SIG-M5 treated with dmso at 0.1 percent for 504 hours (cell line): ENCODE results near the gene CPT1C.
"Not testable (repeated sequence)": the region's sequence is repeated elsewhere in the genome, so short reads cannot be mapped to it uniquely, and the experiment has no call there.

Source experiments
- DNase-seq: peaks from one replicate; lab custom pipeline; 2025; ENCODE audit not compliant: unreplicated experiment; lab: John Stamatoyannopoulos, UW

CPT1C gene

DNA sequence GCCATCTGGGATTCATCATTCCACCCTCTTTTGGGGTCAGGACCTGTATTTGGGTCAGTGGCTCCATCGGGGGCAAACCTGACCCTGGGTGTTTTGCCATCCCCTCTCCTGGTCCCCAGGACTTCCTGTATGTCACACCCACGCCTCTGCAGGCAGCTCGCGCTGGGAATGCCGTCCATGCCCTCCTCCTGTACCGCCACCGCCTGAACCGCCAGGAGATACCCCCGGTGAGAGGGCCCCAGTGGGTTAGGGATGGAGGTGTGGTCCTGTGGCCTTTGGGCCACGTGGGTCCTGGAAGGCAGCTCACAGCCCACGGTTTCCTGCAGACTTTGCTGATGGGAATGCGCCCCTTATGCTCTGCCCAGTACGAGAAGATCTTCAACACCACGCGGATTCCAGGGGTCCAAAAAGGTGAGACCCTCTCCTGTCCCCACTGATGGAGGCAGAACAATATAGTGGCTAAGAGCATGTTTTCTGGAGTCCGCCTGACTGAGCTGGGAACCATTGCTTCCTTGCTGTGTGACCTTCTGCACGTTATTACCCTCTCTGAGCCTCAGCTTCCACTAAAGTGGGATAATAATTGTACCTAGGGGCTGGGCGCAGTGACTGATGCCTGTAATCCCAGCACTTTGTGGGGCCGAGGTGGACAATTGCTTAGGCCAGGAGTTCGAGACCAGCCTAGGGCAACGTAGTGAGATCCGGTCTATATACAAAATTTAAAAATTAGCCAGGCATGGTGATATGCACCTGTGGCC lies 14.1 kb downstream of the CPT1C start:
- no peak for DNase-seq

DNA sequence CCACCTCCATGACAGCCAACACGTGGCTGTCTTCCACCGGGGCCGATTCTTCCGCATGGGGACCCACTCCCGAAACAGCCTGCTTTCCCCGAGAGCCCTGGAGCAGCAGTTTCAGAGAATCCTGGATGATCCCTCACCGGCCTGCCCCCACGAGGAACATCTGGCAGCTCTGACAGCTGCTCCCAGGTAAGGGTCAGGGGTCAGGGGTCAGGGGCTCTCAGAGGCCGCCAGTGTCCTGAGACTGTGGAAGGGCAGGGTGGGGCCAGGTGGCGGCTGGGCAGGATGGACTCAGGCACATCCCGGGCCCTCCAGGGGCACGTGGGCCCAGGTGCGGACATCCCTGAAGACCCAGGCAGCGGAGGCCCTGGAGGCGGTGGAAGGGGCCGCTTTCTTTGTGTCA lies 15.0 kb downstream of the CPT1C start:
- DNase-seq = no peak

DNA sequence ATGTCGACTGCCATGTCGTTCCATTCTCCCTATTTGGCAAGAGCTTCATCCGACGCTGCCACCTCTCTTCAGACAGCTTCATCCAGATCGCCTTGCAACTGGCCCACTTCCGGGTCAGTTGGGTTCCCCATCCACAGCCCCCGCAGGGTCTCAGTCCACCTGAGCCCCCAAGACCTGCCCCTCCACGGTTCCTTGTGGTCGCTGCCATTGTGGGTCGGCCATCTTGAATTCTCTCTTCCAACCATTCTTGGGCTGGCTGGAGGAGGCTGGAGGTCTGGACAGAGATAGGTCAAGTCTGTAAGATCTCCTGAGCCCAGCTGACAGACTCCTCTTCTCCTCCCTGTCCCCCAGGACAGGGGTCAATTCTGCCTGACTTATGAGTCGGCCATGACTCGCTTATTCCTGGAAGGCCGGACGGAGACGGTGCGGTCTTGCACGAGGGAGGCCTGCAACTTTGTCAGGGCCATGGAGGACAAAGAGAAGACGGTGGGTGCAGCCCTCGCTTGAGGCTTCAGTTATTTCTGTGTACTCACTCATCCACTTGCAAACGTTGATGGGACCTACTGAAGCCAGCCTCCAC lies 19.5 kb downstream of the CPT1C start:
- no peak for DNase-seq

DNA sequence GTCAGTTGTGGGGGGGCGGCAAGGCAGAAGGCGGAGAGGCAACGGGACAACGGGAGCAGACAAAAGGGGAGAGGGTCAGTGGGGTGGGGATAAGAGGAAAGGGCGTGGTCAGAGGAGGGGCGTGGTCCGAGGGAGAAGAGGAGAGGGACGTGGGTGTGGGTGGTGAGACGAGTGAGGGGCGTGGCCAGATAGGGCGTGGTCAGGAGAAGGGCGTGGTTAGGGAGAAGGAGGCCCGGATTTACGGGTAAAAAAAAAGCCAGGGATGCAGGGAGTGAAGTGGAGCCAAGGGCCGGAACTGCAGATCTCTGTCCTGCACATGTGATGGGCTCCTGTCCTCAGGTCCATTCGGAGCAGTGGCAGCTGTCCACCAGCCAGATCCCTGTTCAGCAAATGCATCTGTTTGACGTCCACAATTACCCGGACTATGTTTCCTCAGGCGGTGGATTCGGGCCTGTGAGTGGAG lies 21.5 kb downstream of the CPT1C start:
- DNase-seq = peak; percentile 42

DNA sequence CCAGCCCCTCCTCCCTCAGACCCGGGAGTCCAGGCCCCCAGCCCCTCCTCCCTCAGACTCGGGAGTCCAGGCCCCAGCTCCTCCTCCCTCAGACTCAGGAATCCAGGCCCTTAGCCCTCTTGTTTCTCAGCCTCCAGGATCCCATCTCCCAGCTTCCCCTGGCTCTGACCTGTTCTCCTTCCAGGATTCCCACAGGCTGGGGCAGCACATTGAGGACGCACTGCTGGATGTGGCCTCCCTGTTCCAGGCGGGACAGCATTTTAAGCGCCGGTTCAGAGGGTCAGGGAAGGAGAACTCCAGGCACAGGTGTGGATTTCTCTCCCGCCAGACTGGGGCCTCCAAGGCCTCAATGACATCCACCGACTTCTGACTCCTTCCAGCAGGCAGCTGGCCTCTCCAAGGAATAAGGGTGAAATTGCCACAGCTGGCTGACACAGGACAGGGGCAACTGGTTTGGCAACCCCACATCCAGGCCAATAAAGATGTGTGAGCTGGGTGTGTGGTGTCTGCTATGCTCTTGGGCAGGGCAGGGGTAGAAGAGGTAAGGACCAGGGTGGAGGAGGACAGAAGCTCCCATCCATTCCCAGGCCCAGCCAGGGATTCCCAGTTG lies 22.4 kb downstream of the CPT1C start:
- peak; percentile 22 for DNase-seq

DNA sequence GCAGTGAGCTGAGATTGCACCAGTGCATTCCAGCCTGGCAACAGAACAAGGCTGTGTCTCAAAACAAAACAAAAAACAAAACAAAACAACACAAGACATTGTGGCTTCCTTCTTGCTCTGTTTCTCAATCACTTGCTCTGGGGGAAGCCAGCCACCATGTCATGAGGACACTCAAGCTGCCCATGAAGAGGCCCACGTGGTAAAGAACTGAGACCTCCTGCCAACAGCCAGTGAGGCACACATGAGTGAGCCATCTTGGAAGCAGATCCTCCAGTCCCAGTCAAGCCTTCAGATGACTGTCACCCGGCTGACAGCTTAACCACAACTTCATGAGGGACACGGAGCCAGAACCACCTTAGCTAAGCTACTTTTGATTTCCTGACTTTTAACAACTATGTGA lies 25.2 kb downstream of the CPT1C start:
- DNase-seq = no peak

DNA sequence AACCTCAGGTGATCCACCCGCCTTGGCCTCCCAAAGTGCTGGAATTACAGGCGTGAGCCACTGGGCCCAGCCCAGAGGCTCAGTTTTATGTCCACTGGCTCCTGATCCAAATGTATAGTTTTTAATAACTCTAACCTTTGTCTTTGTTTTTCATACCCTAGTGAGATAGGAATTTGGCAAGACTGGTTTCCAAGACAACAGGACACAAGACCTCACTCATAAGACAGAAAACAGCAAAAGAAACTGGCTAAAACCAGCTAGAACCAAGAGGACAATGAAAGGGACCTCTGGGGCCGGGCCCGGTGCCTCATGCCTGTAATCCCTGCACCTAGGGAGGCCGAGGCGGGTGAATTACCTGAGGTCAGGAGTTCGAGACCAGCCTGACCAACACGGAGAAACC lies 27.6 kb downstream of the CPT1C start:
- DNase-seq = no peak

DNA sequence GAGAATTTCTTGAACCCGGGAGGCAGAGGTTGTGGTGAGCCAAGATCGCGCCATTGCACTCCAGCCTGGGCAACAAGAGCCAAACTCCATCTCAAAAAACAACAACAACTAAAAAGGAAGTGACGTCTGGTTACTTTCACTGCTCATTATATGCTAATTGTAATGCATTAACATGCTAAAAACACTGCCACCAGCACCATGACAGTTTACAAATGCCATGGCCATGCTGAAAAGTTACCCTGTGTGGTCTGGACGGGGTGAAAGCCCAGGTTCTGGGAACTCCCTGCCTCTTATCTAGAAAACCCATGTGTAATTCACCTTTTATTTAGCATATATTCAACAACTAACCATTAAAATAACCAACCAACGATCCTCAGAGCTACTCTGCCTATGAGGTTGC lies 28.1 kb downstream of the CPT1C start:
- DNase-seq = no peak

DNA sequence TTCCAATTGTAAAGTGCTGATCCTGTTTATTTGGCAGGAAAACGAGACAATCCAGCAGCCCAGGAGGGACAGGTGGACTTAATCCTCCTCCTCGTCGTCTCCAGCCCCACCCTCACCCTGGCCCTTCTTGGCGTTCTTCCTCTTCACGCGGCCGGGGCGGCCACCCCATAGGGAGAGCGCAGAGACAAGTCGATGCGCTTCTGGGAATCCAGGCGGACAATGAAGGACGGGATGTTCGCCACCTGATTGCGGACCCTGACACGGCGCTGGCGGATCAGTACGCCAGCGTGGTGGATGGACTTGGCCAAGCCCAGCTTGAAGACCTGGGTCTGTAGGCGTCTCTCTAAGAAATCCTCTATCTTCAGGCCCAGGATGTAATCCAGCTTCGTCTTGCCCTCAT lies 28.5 kb downstream of the CPT1C start:
- not testable (repeated sequence) for DNase-seq

DNA sequence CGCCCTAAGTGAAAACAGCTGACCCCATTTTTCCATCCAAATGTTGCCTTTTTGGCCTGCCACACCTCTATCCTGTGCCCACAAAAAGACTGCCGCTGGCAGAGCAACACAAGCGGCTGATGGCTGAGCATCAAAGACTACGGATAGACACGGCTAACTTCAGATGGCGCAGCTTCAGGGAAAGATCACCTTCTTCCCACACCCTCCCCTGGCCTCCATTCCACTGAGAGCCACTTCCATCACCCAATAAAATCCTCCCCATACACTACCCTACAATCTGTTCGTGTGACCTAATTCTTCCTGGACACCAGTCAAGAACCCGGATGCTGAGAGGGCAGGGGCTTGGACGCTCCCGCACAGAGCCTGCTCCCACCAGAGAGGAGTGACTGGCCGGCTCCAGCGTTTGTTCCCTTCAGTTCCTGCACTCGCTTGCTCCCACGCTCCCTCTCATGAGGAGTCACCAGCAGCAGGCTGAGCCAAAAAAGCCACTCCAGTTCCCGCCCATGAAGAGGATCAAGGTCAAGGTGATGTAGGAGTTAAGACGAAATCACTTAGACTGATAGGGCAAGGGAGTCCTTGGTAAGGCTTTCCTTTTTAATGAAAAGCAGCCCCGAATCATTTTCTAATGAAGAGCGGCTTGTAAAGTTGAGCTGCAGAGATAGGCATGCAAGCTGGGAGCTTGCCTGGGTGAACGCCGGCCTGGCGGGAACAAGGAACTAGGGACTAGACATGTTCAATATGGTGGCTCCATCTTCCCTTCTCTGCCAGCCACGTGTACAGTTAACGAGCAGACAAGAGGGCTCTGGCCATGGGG lies 36.5 kb downstream of the CPT1C start:
- no peak for DNase-seq

DNA sequence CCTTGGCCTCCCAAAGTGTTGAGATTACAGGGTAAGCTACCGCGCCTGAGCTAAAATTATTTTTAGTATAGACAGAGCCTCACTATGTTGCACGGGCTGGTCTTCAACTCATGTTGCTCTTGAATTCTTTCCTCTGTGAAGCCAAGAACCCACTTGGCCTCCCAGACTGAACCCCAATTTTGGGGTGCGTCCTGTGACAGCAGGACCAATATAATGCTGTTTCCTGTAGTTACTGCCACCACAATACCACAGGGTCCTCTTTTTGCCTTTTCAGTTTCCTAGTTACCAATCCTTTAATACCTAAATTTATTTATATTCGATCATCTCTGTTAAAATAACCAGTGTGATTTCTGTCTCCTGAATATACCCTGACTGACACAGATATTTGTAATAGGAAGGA lies 39.2 kb downstream of the CPT1C start:
- no peak for DNase-seq

DNA sequence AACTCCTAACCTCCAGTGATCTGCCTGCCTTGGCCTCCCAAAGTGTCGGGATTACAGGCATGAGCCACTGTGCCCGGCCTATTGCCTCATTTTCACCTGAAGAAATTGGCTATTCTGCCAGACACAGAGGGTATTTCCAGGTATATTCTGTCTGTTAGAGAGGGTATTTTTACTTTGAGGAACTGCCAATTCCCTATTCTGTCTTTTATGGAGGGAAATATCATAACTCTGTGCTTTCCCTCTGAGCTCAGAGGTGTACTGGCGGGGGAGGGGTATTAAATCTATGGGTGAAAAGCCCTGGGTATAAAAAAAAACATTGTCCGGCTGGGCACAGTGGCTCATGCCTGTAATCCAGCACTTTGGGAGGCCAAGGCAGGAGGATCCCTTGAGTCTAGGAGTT lies 47.4 kb downstream of the CPT1C start:
- no peak for DNase-seq

DNA sequence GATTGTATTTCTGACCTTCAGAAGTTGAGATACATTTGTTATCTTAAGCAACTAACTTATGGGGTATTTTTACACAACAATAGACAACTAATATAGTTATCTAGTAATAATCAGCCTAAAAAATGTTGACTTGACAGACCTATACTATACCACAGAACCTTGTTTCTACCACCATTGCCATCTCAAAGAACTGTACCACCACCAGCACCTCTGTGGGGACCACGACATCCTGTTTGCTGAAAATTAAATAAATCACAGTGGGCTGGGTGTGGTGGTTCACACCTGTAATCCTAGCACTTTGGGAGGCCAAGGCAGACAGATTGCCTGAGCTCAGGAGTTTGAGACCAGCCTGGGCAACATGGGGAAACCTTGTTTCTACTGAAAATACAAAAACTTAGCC lies 48.2 kb downstream of the CPT1C start:
- DNase-seq = no peak

DNA sequence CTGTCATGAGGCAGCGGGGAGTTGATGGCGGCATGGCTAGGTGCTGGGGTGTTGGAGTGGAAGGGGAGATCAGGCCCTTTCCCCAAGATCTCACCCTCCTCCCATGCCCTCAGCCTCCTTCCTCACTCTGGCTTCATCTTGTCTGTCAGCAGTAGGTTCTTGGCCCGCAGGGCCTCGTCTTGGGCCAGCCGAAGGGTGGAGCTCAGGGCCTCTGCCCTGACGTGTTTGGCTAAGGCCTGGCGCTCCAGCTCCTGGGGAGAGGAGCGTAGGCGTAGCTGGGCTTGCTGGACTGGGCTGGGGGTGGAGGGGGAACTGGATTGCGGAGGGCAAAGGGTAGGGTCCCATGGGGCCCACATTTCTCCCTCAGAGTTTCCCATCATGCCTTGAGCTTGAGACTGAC lies 49.0 kb downstream of the CPT1C start:
- no peak for DNase-seq

DNA sequence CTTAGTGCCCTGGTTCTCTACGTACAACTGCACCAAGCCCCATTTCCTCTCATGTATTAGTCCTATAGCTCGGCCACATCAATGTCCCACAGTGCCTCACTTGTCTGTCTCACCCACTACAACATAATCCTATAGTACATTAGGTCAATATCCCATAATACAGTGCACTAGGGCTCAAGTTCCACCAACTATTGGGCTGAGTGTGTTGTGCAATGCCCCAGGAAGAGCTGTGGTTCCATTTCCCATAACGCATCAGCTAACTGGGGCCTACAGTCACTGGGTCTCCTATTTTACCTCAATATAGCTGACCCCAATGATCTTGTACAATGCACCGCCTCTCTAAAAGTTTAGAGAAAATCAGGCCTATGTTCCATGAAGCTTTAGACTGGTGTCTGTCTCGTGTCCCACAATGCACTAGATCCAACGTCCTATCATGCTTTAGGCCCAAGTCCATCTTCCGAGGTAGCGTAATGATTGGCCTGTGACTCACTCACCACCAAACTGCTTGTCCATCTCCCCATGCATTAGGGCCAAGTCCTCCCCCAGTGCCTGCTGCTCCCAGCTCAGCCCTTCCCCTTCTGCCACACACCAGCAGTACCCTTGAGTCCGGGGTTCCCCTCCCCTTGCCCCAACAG lies 50.4 kb downstream of the CPT1C start:
- DNase-seq = peak; percentile 27

DNA sequence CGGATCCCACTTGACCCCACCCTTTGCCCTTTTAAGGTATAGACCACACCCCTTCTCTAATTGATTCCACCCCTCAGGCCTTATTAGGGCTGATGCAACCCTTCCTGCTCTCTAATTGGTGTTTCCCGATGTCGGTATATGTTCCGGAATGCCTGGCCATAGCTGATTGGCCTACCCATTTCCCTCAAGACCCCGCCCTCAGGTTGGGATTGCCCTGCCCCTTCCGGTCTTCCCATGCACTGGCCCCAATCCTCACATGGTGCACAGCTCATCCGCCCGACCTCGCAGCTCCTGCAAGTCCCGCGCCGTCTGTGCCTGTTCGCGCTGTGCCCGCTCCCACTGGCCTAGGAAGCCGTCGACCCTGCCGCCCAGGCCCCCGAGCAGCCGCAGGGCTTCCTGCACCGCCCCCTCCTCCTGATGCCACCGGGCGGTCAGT lies 54.0 kb downstream of the CPT1C start:
- no peak for DNase-seq

DNA sequence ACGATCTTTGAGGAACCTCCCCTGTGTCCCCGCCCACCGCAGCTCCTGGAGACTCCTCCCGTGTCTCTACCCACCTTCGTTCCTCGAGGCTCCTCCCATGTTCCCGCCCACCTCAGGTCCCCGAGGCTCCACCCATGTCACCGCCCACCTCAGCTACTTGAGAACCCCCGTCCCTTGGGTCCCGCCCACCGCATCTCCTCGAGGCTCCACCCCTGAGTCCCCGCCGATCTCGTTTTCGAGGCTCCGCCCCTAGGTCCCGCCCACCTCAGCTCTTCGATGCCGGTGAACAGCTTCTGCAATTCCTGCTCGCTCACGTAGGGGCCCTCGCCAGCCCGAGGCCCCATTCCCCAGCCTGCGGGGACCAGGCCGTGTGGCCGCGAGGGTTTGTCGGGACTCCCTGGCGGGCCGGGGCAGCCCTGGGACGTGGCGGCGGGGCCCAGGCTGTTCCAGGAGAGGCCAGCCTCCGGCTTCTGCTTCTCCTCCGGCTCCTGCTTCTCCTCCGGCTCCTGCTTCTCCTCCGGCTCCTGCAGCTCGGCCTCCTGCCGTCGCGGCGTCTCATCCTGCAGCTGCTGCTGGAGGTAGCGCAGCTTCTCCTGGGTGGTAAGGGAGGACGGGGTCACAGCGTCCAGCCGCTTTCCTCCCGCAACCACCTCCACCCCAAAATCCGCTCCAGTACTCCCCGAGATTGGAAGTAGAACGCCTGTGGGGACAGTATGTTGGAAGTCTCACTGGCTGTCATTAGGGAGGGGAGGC lies 55.5 kb downstream of the CPT1C start:
- no peak for DNase-seq

DNA sequence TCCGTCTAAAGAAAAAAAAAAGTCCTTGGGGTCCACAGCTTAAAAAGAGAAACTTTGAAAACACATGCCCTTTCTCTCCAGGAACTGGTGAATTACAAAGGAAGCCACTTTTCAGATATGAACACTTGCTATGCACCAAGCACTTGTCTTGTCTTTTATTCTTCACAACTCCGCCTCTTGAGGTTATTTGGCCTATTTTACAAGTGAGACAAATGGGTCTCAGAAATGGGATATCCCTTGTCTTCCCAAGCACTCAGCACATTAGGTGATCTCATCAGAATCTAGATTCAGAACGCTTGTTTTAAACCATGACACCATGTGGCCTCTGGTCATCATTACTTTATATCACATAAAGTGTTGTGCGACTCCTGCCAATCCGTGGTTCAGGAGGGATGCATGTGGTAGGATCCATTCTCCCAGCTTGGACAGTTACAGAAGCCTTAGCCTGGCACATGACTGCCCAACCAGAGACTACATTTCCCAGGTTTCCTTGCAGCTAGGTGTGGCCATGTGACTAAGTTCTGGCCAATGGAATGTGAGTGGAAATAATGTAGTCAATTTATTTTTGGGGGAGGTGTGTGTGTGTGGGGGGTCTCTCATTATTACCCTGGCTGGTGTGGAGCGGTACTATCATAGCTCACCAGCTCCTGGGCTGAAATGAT lies 58.3 kb downstream of the CPT1C start:
- no peak for DNase-seq

DNA sequence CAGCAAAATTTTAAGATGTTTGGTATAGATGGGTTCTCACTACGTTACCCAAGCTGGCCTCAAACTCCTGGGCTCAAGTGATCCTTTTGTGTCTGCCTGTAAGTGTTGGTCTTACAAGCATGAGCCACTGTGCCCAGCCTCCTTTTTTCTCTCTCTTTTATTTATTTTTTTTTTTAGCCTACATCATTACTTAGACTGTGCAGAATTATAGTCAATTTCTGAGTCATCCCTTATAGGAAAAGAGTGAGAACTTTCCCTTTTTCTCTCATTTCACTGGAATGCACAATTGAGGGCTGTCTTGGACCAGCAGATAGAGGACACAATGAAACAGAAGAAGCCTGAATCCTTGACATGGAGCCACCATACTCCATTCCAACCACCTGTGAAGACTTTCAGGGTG lies 58.9 kb downstream of the CPT1C start:
- no peak for DNase-seq

DNA sequence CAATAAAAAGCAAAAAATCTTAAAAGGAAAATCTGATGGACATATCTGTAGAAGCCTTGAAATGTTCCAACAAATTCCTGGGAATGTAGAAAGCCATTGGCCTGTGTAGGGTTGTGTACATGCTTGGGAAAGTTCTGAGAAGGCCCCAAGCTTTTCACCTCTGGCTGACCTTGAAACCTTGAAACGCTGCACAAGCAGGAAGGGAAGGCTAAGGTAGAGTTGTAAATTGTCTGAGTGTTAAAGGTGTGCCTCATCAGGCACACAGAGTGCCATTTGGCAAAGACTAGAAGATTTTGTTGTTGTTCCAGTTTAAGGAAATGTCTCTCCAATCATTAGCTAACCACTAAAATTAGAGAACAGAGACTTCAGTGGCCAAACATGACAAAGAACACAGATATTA lies 61.8 kb downstream of the CPT1C start:
- DNase-seq = no peak
